ENCODE results near the gene EWSR1. TPM values are rescaled to one million over a fixed set of nuclear protein-coding genes. Genes with fewer than 3 reads are reported as not detected.
"Not testable (repeated sequence)": the region's sequence is repeated elsewhere in the genome, so short reads cannot be mapped to it uniquely, and the experiment has no call there.

The EWSR1 gene, protein sequence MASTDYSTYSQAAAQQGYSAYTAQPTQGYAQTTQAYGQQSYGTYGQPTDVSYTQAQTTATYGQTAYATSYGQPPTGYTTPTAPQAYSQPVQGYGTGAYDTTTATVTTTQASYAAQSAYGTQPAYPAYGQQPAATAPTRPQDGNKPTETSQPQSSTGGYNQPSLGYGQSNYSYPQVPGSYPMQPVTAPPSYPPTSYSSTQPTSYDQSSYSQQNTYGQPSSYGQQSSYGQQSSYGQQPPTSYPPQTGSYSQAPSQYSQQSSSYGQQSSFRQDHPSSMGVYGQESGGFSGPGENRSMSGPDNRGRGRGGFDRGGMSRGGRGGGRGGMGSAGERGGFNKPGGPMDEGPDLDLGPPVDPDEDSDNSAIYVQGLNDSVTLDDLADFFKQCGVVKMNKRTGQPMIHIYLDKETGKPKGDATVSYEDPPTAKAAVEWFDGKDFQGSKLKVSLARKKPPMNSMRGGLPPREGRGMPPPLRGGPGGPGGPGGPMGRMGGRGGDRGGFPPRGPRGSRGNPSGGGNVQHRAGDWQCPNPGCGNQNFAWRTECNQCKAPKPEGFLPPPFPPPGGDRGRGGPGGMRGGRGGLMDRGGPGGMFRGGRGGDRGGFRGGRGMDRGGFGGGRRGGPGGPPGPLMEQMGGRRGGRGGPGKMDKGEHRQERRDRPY
- 100 to 1,000 TPM; 292 to 309 TPM for total RNA-seq
- 202 TPM for polyA plus RNA-seq (2013, experiment 1 of 2)
- polyA plus RNA-seq (2013, experiment 2 of 2): 232 TPM
- 188 to 675 (median 330) reads per million in 172 experiments for total RNA-seq

DNA sequence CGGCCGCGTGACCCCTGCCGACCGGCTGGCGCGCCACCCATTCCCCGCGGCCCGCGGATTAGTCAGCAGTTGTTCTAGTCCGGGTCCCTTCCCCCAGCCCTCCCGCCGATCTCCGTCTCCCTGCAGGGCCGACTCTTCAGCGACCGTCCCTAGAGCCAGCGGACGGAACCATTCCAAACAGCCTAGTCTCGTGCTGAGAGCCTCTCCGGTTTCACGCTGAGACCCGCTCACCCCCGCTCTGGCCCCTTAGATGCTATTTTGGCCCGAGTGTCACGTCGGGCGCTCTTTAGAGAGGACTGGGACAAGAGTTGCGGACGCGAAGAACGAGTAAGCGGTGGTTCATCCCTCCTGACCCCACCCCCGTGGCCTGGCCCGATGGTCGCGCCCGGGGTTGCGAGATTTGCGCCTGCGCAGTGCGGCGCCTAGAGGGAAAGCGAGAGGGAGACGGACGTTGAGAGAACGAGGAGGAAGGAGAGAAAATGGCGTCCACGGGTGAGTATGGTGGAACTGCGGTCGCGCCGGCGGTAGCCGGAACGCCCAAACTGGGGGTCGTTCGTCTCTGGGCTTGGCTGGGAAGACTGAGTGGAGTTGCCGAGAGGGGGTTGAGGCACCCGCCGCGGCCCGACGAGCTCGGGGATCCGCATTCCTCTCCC is at the start of gene EWSR1, which contains the start of gene RHBDD3:
Gene EWSR1 (plus strand): TSS at position 411 of the 653 bp plus-strand sequence. CDS start 69 bp downstream, at position 480.
Gene RHBDD3 (minus strand): TSS at position 124 of the 653 bp plus-strand sequence. CDS start 2,355 bp downstream, outside the sequence.
- Histone ChIP-seq H3K27me3 (ENCODE audit: control insufficient read depth in 1 of 2, insufficient read depth in 2 of 2, low read length in 2 of 2) (no peaks in the 10 kb centered on the region), H3K4me1 (ENCODE audit: insufficient read depth, low read length) (peaks cover 50% of the 10 kb centered on the region), H3K36me3 (ENCODE audit: insufficient read depth, low read length) (peaks cover 31% of the 10 kb centered on the region), H3K4me3 (ENCODE audit: low read length) (peak within 1 kb of the TSS; percentile 98), H3K27ac (ENCODE audit: low read depth in 1 of 2, low read length in 2 of 2) (peak within 1 kb of the TSS; percentile 96 to 97), H3K9me3 (ENCODE audit: control insufficient read depth in 1 of 2, insufficient read depth in 1 of 2, low read length in 2 of 2) (no peaks in the 10 kb centered on the region)
- peak within 1 kb of the TSS; percentile 95 for H3K4me3 Mint-ChIP-seq
- TF ChIP-seq, protein P1, sequence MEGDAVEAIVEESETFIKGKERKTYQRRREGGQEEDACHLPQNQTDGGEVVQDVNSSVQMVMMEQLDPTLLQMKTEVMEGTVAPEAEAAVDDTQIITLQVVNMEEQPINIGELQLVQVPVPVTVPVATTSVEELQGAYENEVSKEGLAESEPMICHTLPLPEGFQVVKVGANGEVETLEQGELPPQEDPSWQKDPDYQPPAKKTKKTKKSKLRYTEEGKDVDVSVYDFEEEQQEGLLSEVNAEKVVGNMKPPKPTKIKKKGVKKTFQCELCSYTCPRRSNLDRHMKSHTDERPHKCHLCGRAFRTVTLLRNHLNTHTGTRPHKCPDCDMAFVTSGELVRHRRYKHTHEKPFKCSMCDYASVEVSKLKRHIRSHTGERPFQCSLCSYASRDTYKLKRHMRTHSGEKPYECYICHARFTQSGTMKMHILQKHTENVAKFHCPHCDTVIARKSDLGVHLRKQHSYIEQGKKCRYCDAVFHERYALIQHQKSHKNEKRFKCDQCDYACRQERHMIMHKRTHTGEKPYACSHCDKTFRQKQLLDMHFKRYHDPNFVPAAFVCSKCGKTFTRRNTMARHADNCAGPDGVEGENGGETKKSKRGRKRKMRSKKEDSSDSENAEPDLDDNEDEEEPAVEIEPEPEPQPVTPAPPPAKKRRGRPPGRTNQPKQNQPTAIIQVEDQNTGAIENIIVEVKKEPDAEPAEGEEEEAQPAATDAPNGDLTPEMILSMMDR (IDR thresholded peaks at IDR 0.05): no peak
- H3K27me3 Mint-ChIP-seq: no peaks in the 10 kb centered on the region
- ChIA-PET POLR2A (interaction anchor here (0.6 to 2.0 kb wide), 9 partner anchors 9 to 1156 kb away, joined by 3 to 7 read pairs (median 4); partner anchors contain the start of genes GAS2L1 and XBP1), CTCF (no interaction called here)
- intact Hi-C loops (cut with DNase I, micrococcal nuclease): loop anchor here in 1 of 2 experiments (2.0 to 10.0 kb wide), 6 partner anchors 119 to 1343 kb away; partner anchors contain the start of genes AP1B1, CCDC117, MTFP1 and THOC5
- H3K9me3 Mint-ChIP-seq: no peaks in the 10 kb centered on the region
- H3K27ac Mint-ChIP-seq: peak within 1 kb of the TSS; percentile 98
- peaks cover 54% of the 10 kb centered on the region for H3K36me3 Mint-ChIP-seq (ENCODE audit: low read depth)
- H3K4me1 Mint-ChIP-seq (ENCODE audit: low read depth): peaks cover 64% of the 10 kb centered on the region
- ATAC-seq (ENCODE audit: poor library complexity): peak; percentile 84
- DNase-seq: peak; percentile 92 to 98 (median 96)

DNA sequence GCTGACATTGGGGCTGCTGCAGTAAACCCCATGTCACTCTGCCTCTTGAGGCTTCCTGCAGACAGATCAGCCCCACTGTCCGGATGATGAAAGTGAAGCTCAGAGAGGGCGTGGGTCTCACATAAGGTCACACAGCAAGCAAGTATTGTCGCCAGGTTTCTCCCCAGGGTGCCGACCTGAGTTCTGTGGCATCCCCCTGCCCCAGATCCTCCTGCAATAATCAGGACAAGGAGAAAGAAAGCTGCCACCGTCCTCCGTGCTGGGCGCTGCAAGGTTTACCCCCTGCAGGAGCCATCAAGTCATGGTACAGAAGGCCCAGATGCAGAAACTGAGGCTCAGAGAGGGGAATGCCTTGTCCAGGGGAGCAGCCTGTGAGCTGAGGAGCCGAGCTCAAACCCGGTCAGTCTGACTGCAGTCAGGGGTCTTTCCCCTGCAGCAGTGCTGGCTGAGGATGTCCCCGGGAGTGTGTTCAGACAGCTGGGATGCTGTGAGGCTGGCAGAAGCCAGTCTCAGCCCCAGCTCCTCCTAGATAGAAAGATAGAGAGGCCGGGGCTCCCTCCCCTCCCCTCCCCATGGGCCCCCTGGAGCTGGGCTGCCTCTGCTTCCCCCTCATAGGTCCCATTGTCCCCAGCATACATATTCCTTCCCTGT is 49.2 kb upstream of the EWSR1 start:
- Histone ChIP-seq H3K4me1 (ENCODE audit: insufficient read depth, low read length) (no peaks in the 10 kb centered on the region), H3K27me3 (ENCODE audit: control insufficient read depth in 1 of 2, insufficient read depth in 2 of 2, low read length in 2 of 2) (no peaks in the 10 kb centered on the region), H3K9me3 (ENCODE audit: control insufficient read depth in 1 of 2, insufficient read depth in 1 of 2, low read length in 2 of 2) (no peaks in the 10 kb centered on the region), H3K4me3 (ENCODE audit: low read length) (no peak overlapping the region), H3K36me3 (ENCODE audit: insufficient read depth, low read length) (no peaks in the 10 kb centered on the region), H3K27ac (ENCODE audit: low read depth in 1 of 2, low read length in 2 of 2) (no peak overlapping the region)
- H3K4me3 Mint-ChIP-seq: no peak overlapping the region
- no peak overlapping the region for H3K27ac Mint-ChIP-seq
- no peak for DNase-seq
- no peaks in the 10 kb centered on the region for H3K36me3 Mint-ChIP-seq (ENCODE audit: low read depth)
- no peaks in the 10 kb centered on the region for H3K4me1 Mint-ChIP-seq (ENCODE audit: low read depth)
- TF ChIP-seq, protein P1 (IDR thresholded peaks at IDR 0.05): no peak
- ATAC-seq (ENCODE audit: poor library complexity): no peak
- H3K27me3 Mint-ChIP-seq: no peaks in the 10 kb centered on the region
- intact Hi-C loops (cut with DNase I, micrococcal nuclease): no loop called here
- POLR2A ChIA-PET: no interaction called here
- H3K9me3 Mint-ChIP-seq: no peaks in the 10 kb centered on the region
- CTCF ChIA-PET: no interaction called here

DNA sequence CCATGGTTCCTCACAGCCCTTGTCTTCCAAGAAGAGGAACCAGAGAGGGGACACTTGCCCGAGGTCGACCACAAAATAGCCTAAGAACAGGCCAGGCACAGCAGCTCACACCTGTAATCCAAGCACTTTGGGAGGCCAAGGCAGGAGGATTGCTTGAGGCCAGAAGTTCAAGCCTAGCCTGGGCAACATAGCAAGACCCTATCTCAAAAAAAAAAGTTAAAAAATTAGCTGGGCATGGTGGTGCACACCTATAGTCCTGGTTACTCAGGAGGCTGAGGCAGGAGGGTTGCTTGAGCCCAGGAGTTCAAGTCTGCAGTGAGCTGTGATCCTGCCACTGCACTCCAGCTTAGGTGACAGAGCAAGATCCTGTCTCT is 48.7 kb upstream of the EWSR1 start:
- H3K9me3 Mint-ChIP-seq; intact Hi-C loops (cut with DNase I, micrococcal nuclease); H3K27ac ChIP-seq (ENCODE audit: low read depth in 1 of 2, low read length in 2 of 2); POLR2A ChIA-PET; H3K27me3 Mint-ChIP-seq; H3K4me3 Mint-ChIP-seq; H3K4me1 ChIP-seq (ENCODE audit: insufficient read depth, low read length); H3K4me3 ChIP-seq (ENCODE audit: low read length); H3K4me1 Mint-ChIP-seq (ENCODE audit: low read depth); DNase-seq; H3K9me3 ChIP-seq (ENCODE audit: control insufficient read depth in 1 of 2, insufficient read depth in 1 of 2, low read length in 2 of 2); H3K36me3 ChIP-seq (ENCODE audit: insufficient read depth, low read length); ATAC-seq (ENCODE audit: poor library complexity); H3K27me3 ChIP-seq (ENCODE audit: control insufficient read depth in 1 of 2, insufficient read depth in 2 of 2, low read length in 2 of 2); H3K27ac Mint-ChIP-seq; H3K36me3 Mint-ChIP-seq (ENCODE audit: low read depth); CTCF ChIA-PET: not testable (repeated sequence)

Measured in CD4-positive, alpha-beta T cell (primary cell).